ENCODE data around the gene AGBL1.

Gene AGBL1

GRCh38 chr15:86413191-86413590 is 333.5 kb downstream of the AGBL1 start:
- no peak for TF ChIP-seq CTCF (IDR thresholded peaks at IDR 0.05; ENCODE audit: insufficient read depth, low read depth, low read length, missing control alignments)
- H3K4me3 ChIP-seq (ENCODE audit: low read depth, low read length): no peak overlapping the region
- DNase-seq (ENCODE audit: low read depth): no peak

- DNase-seq (ENCODE audit: low read depth): no peak
- no peak overlapping the region for H3K4me3 ChIP-seq (ENCODE audit: low read depth, low read length)
Observed at GRCh38 chr15:86425746-86426145, 346.1 kb downstream of the AGBL1 start.

GRCh38 chr15:86432861-86433260 is 353.2 kb downstream of the AGBL1 start:
- H3K4me3 ChIP-seq (ENCODE audit: low read depth, low read length): no peak overlapping the region
- no peak for TF ChIP-seq CTCF (IDR thresholded peaks at IDR 0.05; ENCODE audit: insufficient read depth, low read depth, low read length, missing control alignments)
- no peak for DNase-seq (ENCODE audit: low read depth)

More at GRCh38 chr15:86425746-86426145, 346.1 kb downstream of the AGBL1 start:
- no peak for TF ChIP-seq CTCF (IDR thresholded peaks at IDR 0.05; ENCODE audit: insufficient read depth, low read depth, low read length, missing control alignments)

- no peak overlapping the region for H3K4me3 ChIP-seq (ENCODE audit: low read depth, low read length)
- no peak for DNase-seq (ENCODE audit: low read depth)
- no peak for TF ChIP-seq CTCF (IDR thresholded peaks at IDR 0.05; ENCODE audit: insufficient read depth, low read depth, low read length, missing control alignments)
Observed at GRCh38 chr15:86433983-86434382, 354.3 kb downstream of the AGBL1 start.

- no peak for DNase-seq (ENCODE audit: low read depth)
- TF ChIP-seq CTCF (IDR thresholded peaks at IDR 0.05; ENCODE audit: insufficient read depth, low read depth, low read length, missing control alignments): no peak
Observed at GRCh38 chr15:86439614-86440013, 359.9 kb downstream of the AGBL1 start.

GRCh38 chr15:86444527-86444926 is 364.9 kb downstream of the AGBL1 start:
- TF ChIP-seq CTCF (IDR thresholded peaks at IDR 0.05; ENCODE audit: insufficient read depth, low read depth, low read length, missing control alignments): no peak
- no peak overlapping the region for H3K4me3 ChIP-seq (ENCODE audit: low read depth, low read length)
- DNase-seq (ENCODE audit: low read depth): no peak

More at GRCh38 chr15:86439614-86440013, 359.9 kb downstream of the AGBL1 start:
- H3K4me3 ChIP-seq (ENCODE audit: low read depth, low read length): no peak overlapping the region

- no peak for DNase-seq (ENCODE audit: low read depth)
- TF ChIP-seq CTCF (IDR thresholded peaks at IDR 0.05; ENCODE audit: insufficient read depth, low read depth, low read length, missing control alignments): no peak
- no peak overlapping the region for H3K4me3 ChIP-seq (ENCODE audit: low read depth, low read length)
Observed at GRCh38 chr15:86445579-86446252, 366.0 kb downstream of the AGBL1 start.
